Measurements from ENCODE around the gene ACTN3.

GRCh38 chr11:66612458-66612857 lies 65.8 kb downstream of the ACTN3 start:
- TF ChIP-seq, protein P1, sequence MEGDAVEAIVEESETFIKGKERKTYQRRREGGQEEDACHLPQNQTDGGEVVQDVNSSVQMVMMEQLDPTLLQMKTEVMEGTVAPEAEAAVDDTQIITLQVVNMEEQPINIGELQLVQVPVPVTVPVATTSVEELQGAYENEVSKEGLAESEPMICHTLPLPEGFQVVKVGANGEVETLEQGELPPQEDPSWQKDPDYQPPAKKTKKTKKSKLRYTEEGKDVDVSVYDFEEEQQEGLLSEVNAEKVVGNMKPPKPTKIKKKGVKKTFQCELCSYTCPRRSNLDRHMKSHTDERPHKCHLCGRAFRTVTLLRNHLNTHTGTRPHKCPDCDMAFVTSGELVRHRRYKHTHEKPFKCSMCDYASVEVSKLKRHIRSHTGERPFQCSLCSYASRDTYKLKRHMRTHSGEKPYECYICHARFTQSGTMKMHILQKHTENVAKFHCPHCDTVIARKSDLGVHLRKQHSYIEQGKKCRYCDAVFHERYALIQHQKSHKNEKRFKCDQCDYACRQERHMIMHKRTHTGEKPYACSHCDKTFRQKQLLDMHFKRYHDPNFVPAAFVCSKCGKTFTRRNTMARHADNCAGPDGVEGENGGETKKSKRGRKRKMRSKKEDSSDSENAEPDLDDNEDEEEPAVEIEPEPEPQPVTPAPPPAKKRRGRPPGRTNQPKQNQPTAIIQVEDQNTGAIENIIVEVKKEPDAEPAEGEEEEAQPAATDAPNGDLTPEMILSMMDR (conservative IDR thresholded peaks at IDR 0.05 in 1 of 2, IDR thresholded peaks at IDR 0.05 in 1 of 2; ENCODE audit: low read depth in 1 of 2, low read length in 2 of 2), result no peak
- TF ChIP-seq EZH2 (IDR thresholded peaks at IDR 0.05; ENCODE audit: low read length, missing control alignments), result no peak

All from fibroblast of lung (primary cell).